ENCODE results near the gene PIGH. TPM values are rescaled to one million over a fixed set of nuclear protein-coding genes. Genes with fewer than 3 reads are reported as not detected.
"Not testable (repeated sequence)": the region's sequence is repeated elsewhere in the genome, so short reads cannot be mapped to it uniquely, and the experiment has no call there.

Gene PIGH
- total RNA-seq, 4 donors from 2014 or later = 18.9 to 41.9 (median 27.7) TPM

GRCh38 chr14:67595392-67595791 is 4.7 kb downstream of the PIGH start:
- peaks cover 0 to 21% (median 5%) of the 10 kb centered on the region in 4 donors for H3K36me3 ChIP-seq
- WGBS, 2 donors (ENCODE audit: low coverage in 1 of 2) = 92% methylated on average over 2 of the region's 2 CpGs; no CpG with 5 or more reads in 1 of the 2 donors
- in situ Hi-C loops (cut with MboI; ENCODE audit: low pct_ligation_motif_present in 1 of 4, low pct_unique_long_range_greater_than_20kb in 1 of 4, low sequenced_read_pairs in 3 of 4) = no loop called here
- TF ChIP-seq POLR2AphosphoS5 (IDR thresholded peaks at IDR 0.05) (no peak), EP300 (IDR thresholded peaks at IDR 0.05; ENCODE audit: low read depth) (no peak), POLR2A (IDR thresholded peaks at IDR 0.05) (no peak), CTCF (IDR thresholded peaks at IDR 0.05) (no peak)
- no peak for DNase-seq
- intact Hi-C loops (cut with DNase I; ENCODE audit: low total_unique reads) = loop anchor here (10.0 kb wide), 1 partner anchor 99 kb away; the partner anchor contains the start of gene RDH11
- no peaks in the 10 kb centered on the region for H3K27me3 ChIP-seq
- H3K27ac ChIP-seq = no peak overlapping the region
- H3K4me1 ChIP-seq = peaks cover 0 to 11% (median 7%) of the 10 kb centered on the region in 4 donors
- no peak overlapping the region for H3K4me3 ChIP-seq
- no peaks in the 10 kb centered on the region for H3K9me3 ChIP-seq

- intact Hi-C loops (cut with DNase I; ENCODE audit: low total_unique reads) = loop anchor here (10.0 kb wide), 1 partner anchor 101 kb away; the partner anchor contains the start of gene RDH11
- WGBS, 2 donors (ENCODE audit: low coverage in 1 of 2) = 0 to 45% methylated on average over 1 of the region's 1 CpG
- in situ Hi-C loops (cut with MboI; ENCODE audit: low pct_ligation_motif_present in 1 of 4, low pct_unique_long_range_greater_than_20kb in 1 of 4, low sequenced_read_pairs in 3 of 4) = not testable (repeated sequence)
These were observed 6.4 kb downstream of the PIGH start for GRCh38 chr14:67593650-67594049.

GRCh38 chr14:67589204-67589770 is 10.8 kb downstream of the PIGH start:
- no peak overlapping the region for H3K27ac ChIP-seq
- no peak for TF ChIP-seq POLR2AphosphoS5 (IDR thresholded peaks at IDR 0.05)
- no peak for TF ChIP-seq CTCF (IDR thresholded peaks at IDR 0.05)
- TF ChIP-seq POLR2A (IDR thresholded peaks at IDR 0.05) = no peak
- no peak for TF ChIP-seq EP300 (IDR thresholded peaks at IDR 0.05; ENCODE audit: low read depth)
- WGBS, 2 donors (ENCODE audit: low coverage in 1 of 2) = 89 to 90% methylated on average over 1 to 2 of the region's 2 CpGs
- H3K4me3 ChIP-seq = no peak overlapping the region
- in situ Hi-C loops (cut with MboI; ENCODE audit: low pct_ligation_motif_present in 1 of 4, low pct_unique_long_range_greater_than_20kb in 1 of 4, low sequenced_read_pairs in 3 of 4) (loop anchor here in 2 of 4 donors (10.0 kb wide), 1 partner anchor 116 kb away; the partner anchor contains the start of gene RDH12 (in 2 of the 2)), intact Hi-C loops (cut with DNase I; ENCODE audit: low total_unique reads) (no loop called here)
- no peaks in the 10 kb centered on the region for H3K4me1 ChIP-seq
- no peaks in the 10 kb centered on the region for H3K27me3 ChIP-seq
- no peaks in the 10 kb centered on the region for H3K9me3 ChIP-seq
- H3K36me3 ChIP-seq = peaks cover 0 to 57% (median 13%) of the 10 kb centered on the region in 4 donors
- no peak for DNase-seq

More at GRCh38 chr14:67593650-67594049, 6.4 kb downstream of the PIGH start:
- peaks cover 0 to 35% (median 9%) of the 10 kb centered on the region in 4 donors for H3K36me3 ChIP-seq
- H3K4me3 ChIP-seq, H3K4me1 ChIP-seq, DNase-seq, H3K27ac ChIP-seq, H3K9me3 ChIP-seq, H3K27me3 ChIP-seq: not testable (repeated sequence)

GRCh38 chr14:67586369-67586768 is 13.7 kb downstream of the PIGH start:
- H3K27ac ChIP-seq = no peak overlapping the region
- no peaks in the 10 kb centered on the region for H3K27me3 ChIP-seq
- in situ Hi-C loops (cut with MboI; ENCODE audit: low pct_ligation_motif_present in 1 of 4, low pct_unique_long_range_greater_than_20kb in 1 of 4, low sequenced_read_pairs in 3 of 4) = loop anchor here in 2 of 4 donors (10.0 kb wide), 1 partner anchor 118 kb away; the partner anchor contains the start of gene RDH12 (in 2 of the 2)
- no peaks in the 10 kb centered on the region for H3K4me1 ChIP-seq
- H3K4me3 ChIP-seq = no peak overlapping the region
- H3K36me3 ChIP-seq = peaks cover 0 to 49% (median 9%) of the 10 kb centered on the region in 4 donors
- TF ChIP-seq POLR2AphosphoS5 (IDR thresholded peaks at IDR 0.05) (no peak), CTCF (IDR thresholded peaks at IDR 0.05) (no peak), POLR2A (IDR thresholded peaks at IDR 0.05) (no peak), EP300 (IDR thresholded peaks at IDR 0.05; ENCODE audit: low read depth) (no peak)
- intact Hi-C loops (cut with DNase I; ENCODE audit: low total_unique reads) = no loop called here
- no peak for DNase-seq
- no peaks in the 10 kb centered on the region for H3K9me3 ChIP-seq
- WGBS, 2 donors (ENCODE audit: low coverage in 1 of 2) = 66 to 67% methylated on average over 3 to 4 of the region's 4 CpGs

Measured in transverse colon (tissue), 4 donors.